ENCODE results near the gene MAP1LC3A.

Gene MAP1LC3A

GRCh38 chr20:34578521-34578920 is 20.0 kb downstream of the MAP1LC3A start:
- no peak for DNase-seq

GRCh38 chr20:34579191-34579978 is 20.9 kb downstream of the MAP1LC3A start:
- no peak for DNase-seq

GRCh38 chr20:34579979-34580940 is 21.7 kb downstream of the MAP1LC3A start:
- peak in 1 of 5 donors; percentile 60 for DNase-seq

- peak in 1 of 5 donors; percentile 65 for DNase-seq
Measured at GRCh38 chr20:34581341-34582184, 23.0 kb downstream of the MAP1LC3A start.

- DNase-seq: no peak
Measured at GRCh38 chr20:34582221-34582620, 23.7 kb downstream of the MAP1LC3A start.

GRCh38 chr20:34582911-34583310 is 24.4 kb downstream of the MAP1LC3A start:
- no peak for DNase-seq

- no peak for DNase-seq
Measured at GRCh38 chr20:34583544-34583943, 25.0 kb downstream of the MAP1LC3A start.

- DNase-seq: no peak
Measured at GRCh38 chr20:34585019-34585418, 26.5 kb downstream of the MAP1LC3A start.

- no peak for DNase-seq
Measured at GRCh38 chr20:34586488-34587163, 28.1 kb downstream of the MAP1LC3A start.

GRCh38 chr20:34595377-34596184 is 37.1 kb downstream of the MAP1LC3A start:
- no peak for DNase-seq

- DNase-seq: no peak
Measured at GRCh38 chr20:34600892-34601653, 42.6 kb downstream of the MAP1LC3A start.

- DNase-seq: no peak
Measured at GRCh38 chr20:34604980-34605788, 46.7 kb downstream of the MAP1LC3A start.

GRCh38 chr20:34607066-34607465 is 48.5 kb downstream of the MAP1LC3A start:
- DNase-seq: no peak
